ENCODE data around the gene ZNF689.

DNA sequence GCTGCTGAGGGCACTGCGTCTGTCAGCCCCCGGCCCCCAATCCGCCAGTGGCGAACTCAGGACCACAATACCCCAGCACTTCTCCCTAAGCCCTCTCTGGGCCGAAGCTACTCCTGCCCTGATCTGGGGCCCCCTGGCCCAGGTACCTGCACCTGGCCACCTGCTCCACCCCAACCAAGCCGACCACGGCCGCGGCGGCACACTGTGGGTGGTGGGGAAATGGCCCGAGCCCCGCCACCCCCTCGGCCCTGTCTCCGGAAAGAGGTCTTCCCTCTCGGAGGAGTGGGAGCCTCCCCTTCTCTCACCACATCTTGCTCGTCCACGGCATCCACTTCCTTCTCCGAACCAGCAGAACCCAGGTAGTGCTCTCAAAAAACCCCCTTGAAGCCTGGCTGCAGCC is 44.7 kb upstream of the ZNF689 start:
- TF ChIP-seq, protein P1, sequence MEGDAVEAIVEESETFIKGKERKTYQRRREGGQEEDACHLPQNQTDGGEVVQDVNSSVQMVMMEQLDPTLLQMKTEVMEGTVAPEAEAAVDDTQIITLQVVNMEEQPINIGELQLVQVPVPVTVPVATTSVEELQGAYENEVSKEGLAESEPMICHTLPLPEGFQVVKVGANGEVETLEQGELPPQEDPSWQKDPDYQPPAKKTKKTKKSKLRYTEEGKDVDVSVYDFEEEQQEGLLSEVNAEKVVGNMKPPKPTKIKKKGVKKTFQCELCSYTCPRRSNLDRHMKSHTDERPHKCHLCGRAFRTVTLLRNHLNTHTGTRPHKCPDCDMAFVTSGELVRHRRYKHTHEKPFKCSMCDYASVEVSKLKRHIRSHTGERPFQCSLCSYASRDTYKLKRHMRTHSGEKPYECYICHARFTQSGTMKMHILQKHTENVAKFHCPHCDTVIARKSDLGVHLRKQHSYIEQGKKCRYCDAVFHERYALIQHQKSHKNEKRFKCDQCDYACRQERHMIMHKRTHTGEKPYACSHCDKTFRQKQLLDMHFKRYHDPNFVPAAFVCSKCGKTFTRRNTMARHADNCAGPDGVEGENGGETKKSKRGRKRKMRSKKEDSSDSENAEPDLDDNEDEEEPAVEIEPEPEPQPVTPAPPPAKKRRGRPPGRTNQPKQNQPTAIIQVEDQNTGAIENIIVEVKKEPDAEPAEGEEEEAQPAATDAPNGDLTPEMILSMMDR (IDR thresholded peaks at IDR 0.05): no peak
- TF ChIP-seq POLR2A (IDR thresholded peaks at IDR 0.05): no peak
